Activated CD8-positive, alpha-beta memory T cell treated with anti-CD3 and anti-CD28 coated beads, Interleukin-2, amount 50 U/mL, for 24 hours (primary cell): ENCODE results near the gene GABARAP.
A peak's percentile ranks its signal among the peaks of the same experiment; 100 is the strongest.

Experiments
- DNase-seq: peaks from one replicate; pipeline ENCODE4 v3.0.0-alpha.2; 2020; ENCODE audit errors: extremely low read depth

GABARAP gene

DNA sequence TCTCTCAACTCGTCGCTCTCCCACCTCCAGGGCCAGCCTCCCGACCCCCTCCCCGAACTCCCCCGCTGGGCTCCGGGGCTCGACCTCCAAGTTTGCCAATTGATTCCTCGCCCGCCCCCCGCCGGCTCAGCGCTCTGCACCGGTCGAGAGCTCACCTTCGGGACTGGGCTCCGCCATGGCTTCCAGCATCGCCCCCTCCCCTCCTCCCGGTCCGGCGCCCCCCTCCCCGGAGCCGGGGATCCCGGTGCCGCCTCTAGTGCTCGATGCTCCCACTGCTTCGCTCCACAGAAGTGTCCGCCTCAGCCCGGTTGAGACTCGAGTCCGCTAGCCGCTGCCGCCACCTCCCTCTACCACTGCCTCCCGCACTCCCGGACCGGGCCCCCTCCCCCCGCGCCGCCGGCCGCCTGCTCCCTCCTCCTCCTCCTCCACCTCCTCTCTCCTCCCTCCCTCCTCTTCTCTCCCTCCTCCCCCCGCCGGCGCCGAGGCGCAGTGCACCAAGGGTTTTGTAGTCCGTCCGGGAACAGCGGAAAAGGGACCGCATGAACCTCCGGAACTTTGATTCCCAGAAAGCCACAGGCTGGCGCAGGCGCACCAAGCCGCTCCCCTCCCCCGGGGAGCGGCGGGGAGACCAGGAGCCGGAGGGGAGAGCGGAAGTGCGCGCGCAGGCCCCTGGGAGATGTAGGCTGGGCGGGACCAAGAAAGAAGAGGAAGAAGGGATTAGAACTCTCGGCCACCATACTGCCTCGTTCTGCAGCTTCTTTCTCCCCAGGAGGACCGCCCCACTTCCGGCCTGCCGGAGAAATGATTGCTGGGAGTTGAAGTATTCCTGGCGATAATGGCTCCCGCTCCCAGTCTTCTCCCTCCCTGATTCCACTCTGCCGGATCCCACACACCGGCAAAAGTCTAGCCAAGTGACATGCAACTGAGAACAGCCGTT is 2.9 kb downstream of the GABARAP start, which contains the start of gene PHF23:
Gene PHF23 (minus strand): TSS at position 367 of the 937 bp plus-strand sequence. CDS start 178 bp downstream, at position 189.
- peak; percentile 94 for DNase-seq

- no peak for DNase-seq
Observed at GRCh38 chr17:7238420-7239090, 3.7 kb downstream of the GABARAP start.

GRCh38 chr17:7237761-7238419 is 4.4 kb downstream of the GABARAP start:
- peak; percentile 69 for DNase-seq

DNA sequence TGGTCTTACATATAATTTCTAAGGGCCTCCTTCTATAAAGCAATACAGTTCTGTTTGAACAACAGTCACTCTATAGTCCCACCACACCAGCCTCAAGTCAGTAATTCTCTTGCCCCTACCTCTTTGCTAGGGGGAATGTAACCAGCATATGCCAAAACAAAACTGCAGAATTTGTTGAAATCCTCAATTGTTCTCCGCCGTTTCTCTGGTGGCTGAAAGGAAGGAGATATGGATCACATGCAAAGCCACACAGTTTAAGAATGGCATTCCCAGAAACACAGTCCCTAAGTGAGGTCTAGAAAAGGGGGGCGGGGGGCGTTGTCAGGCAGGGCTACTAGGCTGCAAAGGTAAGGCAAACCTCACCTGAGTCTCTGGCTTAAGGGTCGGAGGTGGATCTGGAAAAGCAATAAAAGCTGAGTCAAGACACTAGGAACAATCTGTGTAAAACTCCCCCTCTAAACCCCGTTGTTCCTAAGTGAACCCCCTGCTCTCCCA is 4.9 kb downstream of the GABARAP start:
- no peak for DNase-seq

DNA sequence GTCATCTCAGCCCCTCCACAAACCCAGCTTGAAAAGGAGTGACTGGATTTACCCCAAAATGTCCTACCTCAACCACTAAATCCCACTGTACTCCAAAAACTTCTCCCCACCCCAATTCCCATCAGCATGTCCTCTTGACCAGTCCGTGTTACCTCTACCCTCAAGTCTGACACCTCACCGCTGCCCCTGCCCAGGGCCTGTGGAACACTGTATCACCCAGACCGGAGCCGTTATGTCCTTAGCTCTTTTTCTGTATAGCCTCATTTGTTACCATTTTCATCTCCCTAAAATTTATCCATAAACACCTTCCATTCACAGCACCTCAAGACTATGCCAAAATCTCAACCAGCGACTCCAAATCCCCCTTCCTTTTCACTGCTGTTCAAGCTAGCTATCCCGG is 5.4 kb downstream of the GABARAP start:
- DNase-seq = no peak

DNA sequence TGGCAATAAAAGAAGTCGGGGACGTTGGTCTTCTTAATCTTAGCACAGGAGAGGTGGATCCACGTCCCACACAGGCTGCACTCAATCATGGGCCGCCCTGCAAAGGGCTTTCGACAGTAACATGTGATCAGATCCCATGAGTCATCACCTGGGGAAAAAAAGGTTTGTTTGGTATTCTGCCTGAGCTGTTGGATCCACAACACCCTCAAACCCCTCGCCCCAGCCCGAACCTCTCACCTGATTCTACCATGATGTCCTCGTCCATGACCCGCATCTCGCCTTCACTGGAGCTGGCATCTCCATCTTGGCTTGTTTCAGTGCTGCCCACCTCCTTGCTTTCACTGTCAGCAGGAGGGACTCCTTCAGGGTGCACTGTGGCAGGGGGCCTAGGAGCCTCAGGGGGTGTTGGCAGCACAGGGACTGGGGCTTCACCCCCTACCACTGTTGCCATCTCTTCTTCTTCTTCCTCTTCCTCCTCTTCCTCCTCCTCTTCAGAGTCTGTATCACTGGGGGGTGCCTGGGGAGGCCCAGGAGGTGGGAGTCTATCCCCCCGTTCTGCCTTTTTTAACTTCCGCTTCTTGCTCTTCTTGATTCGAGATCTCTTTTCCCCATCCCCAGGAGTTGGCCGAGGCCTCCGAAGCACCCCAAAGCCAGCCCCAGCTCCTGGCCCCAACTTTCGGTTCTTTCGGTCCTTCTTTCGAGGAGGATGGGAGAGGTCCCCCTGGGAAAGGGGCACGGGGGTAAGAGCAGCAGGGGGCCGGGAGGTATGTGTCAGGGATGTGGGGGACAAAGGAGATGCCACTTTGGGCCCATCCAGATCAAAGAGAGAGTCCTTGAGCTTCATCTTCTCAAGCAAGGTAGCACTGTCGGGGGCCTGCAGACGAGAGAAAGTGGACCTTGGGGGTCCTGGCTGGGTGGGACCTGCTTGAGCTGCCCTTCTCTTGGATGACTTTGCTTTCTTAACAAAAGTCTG is 6.3 kb downstream of the GABARAP start:
- DNase-seq = no peak

DNA sequence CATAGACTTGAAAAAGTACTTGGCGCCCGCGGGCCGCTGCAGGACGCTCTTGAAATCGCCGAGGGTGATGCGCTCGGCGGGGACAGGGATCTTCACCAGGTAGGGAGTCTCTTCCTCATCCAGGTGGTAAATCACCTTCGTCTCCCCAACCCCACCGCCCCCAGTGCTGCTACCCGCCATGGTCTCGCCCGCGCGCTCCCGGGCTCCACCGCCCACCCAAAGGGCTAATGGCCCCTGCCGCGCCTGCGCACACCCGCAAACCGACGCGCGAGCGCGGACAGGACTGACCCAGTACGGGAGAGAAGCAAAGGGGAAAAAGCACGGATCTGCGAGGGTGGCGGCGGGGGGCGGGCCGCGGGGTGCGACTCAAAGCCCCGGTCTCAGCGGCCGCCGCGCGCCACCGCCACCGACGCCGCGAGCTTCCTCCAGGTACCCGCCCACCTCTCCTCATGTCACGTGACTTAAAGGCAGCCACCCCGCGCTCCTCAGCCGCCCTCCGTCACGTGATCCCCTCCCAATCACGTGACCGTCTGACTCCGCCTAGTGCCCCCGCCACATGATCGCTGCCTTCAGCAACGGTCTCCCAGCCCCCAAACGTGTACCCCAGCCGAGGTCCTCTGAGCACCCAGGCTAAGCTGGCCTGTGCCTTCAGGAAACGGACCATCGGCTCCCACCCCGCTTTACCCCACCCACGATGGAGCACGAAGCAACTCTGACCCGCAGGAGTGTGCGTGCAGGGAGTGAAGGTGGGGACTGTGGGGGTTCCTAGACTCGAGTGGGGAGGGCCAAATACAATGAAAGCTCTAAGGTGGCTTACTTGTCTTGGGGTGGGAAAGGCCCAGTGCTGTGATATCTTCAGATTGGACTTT is 7.9 kb downstream of the GABARAP start, which contains the start of gene DVL2:
Gene DVL2 (minus strand): TSS at position 435 of the 869 bp plus-strand sequence. CDS start 255 bp downstream, at position 180.
- peak; percentile 89 for DNase-seq

- DNase-seq = no peak
Observed at GRCh38 chr17:7233701-7234082, 8.6 kb downstream of the GABARAP start.

GRCh38 chr17:7232114-7232513 is 10.1 kb downstream of the GABARAP start:
- no peak for DNase-seq

GRCh38 chr17:7229504-7229903 is 12.7 kb downstream of the GABARAP start:
- DNase-seq = no peak

DNA sequence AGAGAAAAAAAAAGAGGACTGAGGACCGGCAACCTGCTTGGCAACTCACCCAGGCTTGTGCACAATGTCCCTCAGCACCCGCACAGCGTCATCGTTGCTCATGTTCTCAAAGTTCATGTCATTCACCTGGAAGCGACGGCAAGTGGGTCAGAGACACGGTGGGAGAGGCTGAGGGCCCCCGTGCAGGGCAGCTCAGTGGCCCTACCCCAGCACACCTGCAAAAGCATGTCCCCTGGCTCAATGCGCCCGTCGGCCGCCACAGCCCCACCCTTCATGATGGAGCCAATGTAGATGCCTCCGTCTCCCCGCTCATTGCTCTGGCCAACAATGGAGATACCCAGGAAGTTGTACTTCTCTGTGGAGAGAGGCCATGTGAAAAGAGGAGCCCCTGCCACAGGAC is 13.3 kb downstream of the GABARAP start:
- no peak for DNase-seq

DNA sequence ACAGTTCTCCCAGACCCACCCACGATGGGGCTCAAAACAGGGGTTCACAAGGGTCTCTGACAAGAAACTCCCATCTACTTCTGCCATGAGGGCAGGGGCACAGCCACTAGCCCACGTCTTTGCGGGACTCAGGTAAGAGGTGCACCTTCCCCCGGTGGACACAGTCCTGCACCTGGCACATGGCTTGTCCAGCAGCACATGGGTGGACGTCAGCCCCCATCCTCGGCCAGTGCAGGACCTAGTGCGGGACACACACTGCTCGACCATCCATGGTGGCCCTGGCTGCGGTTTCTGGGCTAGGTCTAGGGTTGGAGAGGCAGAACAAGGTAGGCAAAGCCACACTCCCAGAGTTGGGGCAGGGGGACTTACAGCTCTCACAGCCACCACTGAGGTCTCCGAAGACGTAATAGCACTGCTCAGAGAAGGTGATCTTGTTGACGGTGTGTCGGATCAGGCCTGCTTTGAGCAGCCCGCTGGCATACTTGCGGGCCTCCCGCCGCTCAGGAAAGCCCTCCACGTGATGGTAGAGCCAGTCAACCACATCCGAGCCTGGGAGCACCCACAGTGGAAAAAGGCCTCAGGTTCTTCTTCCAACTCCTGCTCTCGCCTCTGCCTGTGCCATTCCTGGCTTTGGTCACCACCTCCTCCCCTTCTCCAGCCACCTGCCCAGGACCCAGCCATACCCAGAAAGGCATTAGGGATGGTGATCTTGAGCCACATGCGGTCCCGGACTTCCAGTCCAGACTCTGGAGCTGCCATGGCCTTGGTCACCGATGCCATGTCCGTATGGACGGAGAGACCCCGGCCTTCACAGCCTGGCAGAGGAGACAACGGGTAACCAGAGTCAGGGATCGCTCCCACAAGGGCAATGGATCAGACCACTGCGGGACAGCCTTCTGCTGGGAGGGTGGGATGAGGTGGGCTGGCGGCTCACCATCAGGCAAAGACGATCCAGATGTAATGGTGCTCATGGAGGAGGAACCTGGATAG is 15.2 kb downstream of the GABARAP start:
- no peak for DNase-seq

GRCh38 chr17:7225711-7226331 is 16.4 kb downstream of the GABARAP start:
- DNase-seq = no peak

- no peak for DNase-seq
Observed at GRCh38 chr17:7224661-7225111, 17.6 kb downstream of the GABARAP start.

GRCh38 chr17:7224110-7224509 is 18.1 kb downstream of the GABARAP start:
- no peak for DNase-seq

DNA sequence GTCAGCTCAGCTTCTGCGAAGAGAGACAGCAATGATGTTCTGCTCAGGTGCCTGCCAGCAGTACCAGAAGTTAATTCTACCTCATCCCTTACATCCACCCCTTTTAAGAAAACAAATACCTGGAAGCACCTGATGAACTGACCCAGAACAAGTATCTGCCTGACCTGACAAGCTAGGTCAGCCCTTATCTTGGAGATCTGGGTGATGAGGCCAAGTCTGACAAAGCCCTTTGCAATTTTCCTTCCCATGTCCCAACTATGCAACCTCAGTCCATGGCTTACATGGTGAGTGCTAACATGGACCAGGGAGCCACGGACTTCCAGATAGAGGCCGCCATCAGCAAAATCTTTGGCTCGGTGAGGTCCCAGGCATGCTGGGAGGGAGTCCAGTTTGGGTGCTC is 18.9 kb downstream of the GABARAP start:
- no peak for DNase-seq

DNA sequence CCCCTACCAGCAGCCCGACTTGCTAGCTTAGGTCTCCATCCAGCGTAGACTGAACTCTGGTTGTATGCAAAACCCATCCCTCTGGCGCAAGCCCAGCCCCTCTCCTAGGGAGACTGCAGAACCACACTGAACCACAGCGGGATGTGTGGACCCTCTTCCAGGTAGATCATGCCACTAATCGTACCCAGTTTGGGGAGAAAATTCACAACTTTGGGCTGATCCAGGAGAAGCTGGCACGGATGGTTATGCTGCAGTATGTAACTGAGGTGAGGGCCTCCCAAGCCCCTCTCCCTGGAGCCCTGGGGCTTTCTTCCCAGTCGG is 19.3 kb downstream of the GABARAP start:
- DNase-seq = no peak
